Astrocyte (in vitro differentiated cells and primary cell): Measurements from ENCODE around the gene OTOP3. TPM values are rescaled to one million over a fixed set of nuclear protein-coding genes. Genes with fewer than 3 reads are reported as not detected.
A peak's percentile ranks its signal among the peaks of the same experiment; 100 is the strongest.

Experiments
- DNase-seq: peaks from one replicate; pipeline ENCODE4 v3.0.0-alpha.2; 2010; ENCODE audit warnings: low read depth
- FAIRE-seq: peaks from 2 replicates; lab custom pipeline; 2011; peaks lifted over from hg19 to GRCh38; lab: Jason Lieb, UNC
- H2AFZ ChIP-seq: 2 replicates; pipeline ENCODE4 v1.6.0; 2012; ENCODE audit warnings: low read depth, low read length, inconsistent platforms
- H3K27ac ChIP-seq: 2 replicates; pipeline ENCODE4 v1.5.1; 2011; ENCODE audit warnings: low read depth, low read length, inconsistent platforms
- H3K27me3 ChIP-seq: 2 replicates; pipeline ENCODE4 v1.6.0; 2011; ENCODE audit warnings: low read length, inconsistent platforms; ENCODE audit not compliant: insufficient read depth
- H3K36me3 ChIP-seq: 2 replicates; pipeline ENCODE4 v1.5.1; 2011; ENCODE audit warnings: low read length, inconsistent platforms; ENCODE audit not compliant: insufficient read depth
- H3K4me1 ChIP-seq: 2 replicates; pipeline ENCODE4 v1.5.1; 2011; ENCODE audit warnings: low read length, inconsistent platforms; ENCODE audit not compliant: insufficient read depth
- H3K4me2 ChIP-seq: 2 replicates; pipeline ENCODE4 v1.6.0; 2012; ENCODE audit warnings: low read length, inconsistent platforms
- H3K4me3 ChIP-seq: 2 replicates; pipeline ENCODE4 v1.5.1; 2011; ENCODE audit warnings: low read depth, mild to moderate bottlenecking, low read length, inconsistent platforms; ENCODE audit not compliant: insufficient read depth
- H3K79me2 ChIP-seq: 2 replicates; pipeline ENCODE4 v1.6.0; 2012; ENCODE audit warnings: mild to moderate bottlenecking, low read length, inconsistent platforms; ENCODE audit not compliant: insufficient read depth
- H3K9ac ChIP-seq: 2 replicates; pipeline ENCODE4 v1.6.0; 2012; ENCODE audit warnings: mild to moderate bottlenecking, low read length, inconsistent platforms
- H3K9me3 ChIP-seq: 2 replicates; pipeline ENCODE4 v1.5.1; 2012; ENCODE audit warnings: low read depth, mild to moderate bottlenecking, low read length, inconsistent platforms; ENCODE audit not compliant: insufficient read depth
- H4K20me1 ChIP-seq: 2 replicates; pipeline ENCODE4 v1.6.0; 2012; ENCODE audit warnings: low read length, inconsistent platforms; ENCODE audit not compliant: insufficient read depth
- H3K27ac Mint-ChIP-seq: one replicate; pipeline ENCODE4 v1.8.0; 2021; ENCODE audit warnings: mild to moderate bottlenecking, mixed read lengths; ENCODE audit not compliant: unreplicated experiment
- H3K27me3 Mint-ChIP-seq: one replicate; pipeline ENCODE4 v1.8.0; 2021; ENCODE audit warnings: low read depth, mixed read lengths; ENCODE audit not compliant: unreplicated experiment
- H3K36me3 Mint-ChIP-seq: one replicate; pipeline ENCODE4 v1.8.0; 2021; ENCODE audit warnings: low read depth, mixed read lengths; ENCODE audit not compliant: unreplicated experiment
- H3K4me1 Mint-ChIP-seq: one replicate; pipeline ENCODE4 v1.8.0; 2021; ENCODE audit warnings: low read depth, mixed read lengths; ENCODE audit not compliant: unreplicated experiment
- H3K4me3 Mint-ChIP-seq: one replicate; pipeline ENCODE4 v1.8.0; 2021; ENCODE audit warnings: mild to moderate bottlenecking, moderate library complexity, mixed read lengths; ENCODE audit not compliant: unreplicated experiment
- H3K9me3 Mint-ChIP-seq: one replicate; pipeline ENCODE4 v1.8.0; 2021; ENCODE audit warnings: mild to moderate bottlenecking, mixed read lengths; ENCODE audit not compliant: unreplicated experiment
- EZH2 ChIP-seq: IDR thresholded peaks from 2 replicates; pipeline ENCODE4 v1.6.1; 2012; ENCODE audit warnings: mild to moderate bottlenecking, low read length, inconsistent platforms; ENCODE audit not compliant: insufficient read depth
- total RNA-seq: library from RNA; stranded (reverse); gene quantifications from 2 replicates; pipeline ENCODE4 v1.2.1, GENCODE V29; 2021
- TF ChIP-seq, protein P1 (sequence below): IDR thresholded peaks from 2 replicates; pipeline ENCODE4 v1.5.1; 2011; ENCODE audit warnings: low read depth, mild to moderate bottlenecking, inconsistent platforms, low read length, moderate library complexity; ENCODE audit not compliant: insufficient read depth

OTOP3 gene
- total RNA-seq, 1 donor from 2014 or later = not detected

GRCh38 chr17:74918906-74919305 is 16.8 kb upstream of the OTOP3 start:
- FAIRE-seq (no peak), DNase-seq (no peak)
- Histone ChIP-seq H4K20me1 (no peaks in the 10 kb centered on the region), H3K79me2 (no peaks in the 10 kb centered on the region), H3K36me3 (no peaks in the 10 kb centered on the region), H3K9ac (no peak overlapping the region), H3K27me3 (peaks cover 20% of the 10 kb centered on the region), H3K27ac (no peak overlapping the region), H3K4me2 (no peak overlapping the region), H3K4me1 (no peaks in the 10 kb centered on the region), H3K4me3 (no peak overlapping the region), H3K9me3 (no peaks in the 10 kb centered on the region), H2AFZ (no peak overlapping the region)
- TF ChIP-seq EZH2 = no peak
- TF ChIP-seq, protein P1, sequence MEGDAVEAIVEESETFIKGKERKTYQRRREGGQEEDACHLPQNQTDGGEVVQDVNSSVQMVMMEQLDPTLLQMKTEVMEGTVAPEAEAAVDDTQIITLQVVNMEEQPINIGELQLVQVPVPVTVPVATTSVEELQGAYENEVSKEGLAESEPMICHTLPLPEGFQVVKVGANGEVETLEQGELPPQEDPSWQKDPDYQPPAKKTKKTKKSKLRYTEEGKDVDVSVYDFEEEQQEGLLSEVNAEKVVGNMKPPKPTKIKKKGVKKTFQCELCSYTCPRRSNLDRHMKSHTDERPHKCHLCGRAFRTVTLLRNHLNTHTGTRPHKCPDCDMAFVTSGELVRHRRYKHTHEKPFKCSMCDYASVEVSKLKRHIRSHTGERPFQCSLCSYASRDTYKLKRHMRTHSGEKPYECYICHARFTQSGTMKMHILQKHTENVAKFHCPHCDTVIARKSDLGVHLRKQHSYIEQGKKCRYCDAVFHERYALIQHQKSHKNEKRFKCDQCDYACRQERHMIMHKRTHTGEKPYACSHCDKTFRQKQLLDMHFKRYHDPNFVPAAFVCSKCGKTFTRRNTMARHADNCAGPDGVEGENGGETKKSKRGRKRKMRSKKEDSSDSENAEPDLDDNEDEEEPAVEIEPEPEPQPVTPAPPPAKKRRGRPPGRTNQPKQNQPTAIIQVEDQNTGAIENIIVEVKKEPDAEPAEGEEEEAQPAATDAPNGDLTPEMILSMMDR = no peak
- Mint-ChIP-seq H3K4me3 (no peak overlapping the region), H3K4me1 (no peaks in the 10 kb centered on the region), H3K27ac (peak overlapping the region; percentile 69), H3K36me3 (no peaks in the 10 kb centered on the region), H3K27me3 (peaks cover 36% of the 10 kb centered on the region), H3K9me3 (peaks cover 2% of the 10 kb centered on the region)

DNA sequence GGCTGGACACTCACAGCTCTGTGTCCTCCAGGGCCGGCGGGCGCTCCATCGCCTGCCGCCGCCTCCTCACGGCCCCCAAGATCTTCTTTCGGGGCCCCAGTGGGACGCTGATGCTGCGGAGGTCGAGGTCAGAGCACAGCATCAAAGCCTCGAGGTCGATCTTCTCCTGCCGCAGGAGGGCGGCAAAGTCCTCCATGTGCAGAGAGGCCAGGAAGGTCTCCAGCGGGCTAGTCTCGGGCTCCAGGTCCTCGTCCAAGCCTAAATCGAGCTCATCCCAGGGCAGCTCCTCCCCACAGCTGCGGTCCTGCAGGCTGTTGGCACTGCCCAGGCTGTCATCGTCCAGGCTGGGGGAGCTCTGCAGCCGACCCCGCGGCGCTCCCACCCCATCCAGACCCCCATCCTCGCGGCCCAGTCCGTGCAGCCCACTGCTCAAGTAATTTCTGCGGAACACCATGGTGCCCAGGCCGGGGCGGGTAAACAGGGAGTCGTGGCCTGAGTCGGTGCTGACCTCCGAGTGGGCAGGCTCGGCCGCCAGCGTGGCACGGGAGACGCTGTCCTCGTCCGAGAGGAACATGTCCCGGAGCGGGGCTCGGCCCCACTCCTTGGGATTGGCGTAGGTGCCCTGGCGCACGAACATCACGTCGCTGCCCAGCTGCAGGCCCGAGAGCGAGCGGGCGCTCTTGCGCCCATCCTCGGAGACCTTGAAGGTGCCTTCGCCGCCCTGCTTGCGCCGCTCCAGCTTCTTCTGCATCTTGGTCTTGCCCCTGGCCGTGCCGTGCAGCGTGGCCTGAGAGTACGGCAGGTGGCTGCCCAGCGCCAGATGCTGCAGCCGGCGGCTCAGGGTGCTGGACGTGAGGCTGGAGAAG is 16.0 kb upstream of the OTOP3 start:
- Mint-ChIP-seq H3K4me1 (no peaks in the 10 kb centered on the region), H3K27ac (no peak overlapping the region), H3K9me3 (no peaks in the 10 kb centered on the region), H3K4me3 (no peak overlapping the region), H3K36me3 (no peaks in the 10 kb centered on the region), H3K27me3 (peaks cover 38% of the 10 kb centered on the region)
- H3K36me3 ChIP-seq = no peaks in the 10 kb centered on the region
- no peaks in the 10 kb centered on the region for H3K79me2 ChIP-seq
- no peaks in the 10 kb centered on the region for H3K4me1 ChIP-seq
- FAIRE-seq (no peak), DNase-seq (no peak)
- no peaks in the 10 kb centered on the region for H3K9me3 ChIP-seq
- no peak overlapping the region for H3K4me3 ChIP-seq
- no peaks in the 10 kb centered on the region for H4K20me1 ChIP-seq
- H3K27me3 ChIP-seq = peaks cover 28% of the 10 kb centered on the region
- no peak overlapping the region for H3K9ac ChIP-seq
- no peak overlapping the region for H3K27ac ChIP-seq
- no peak overlapping the region for H3K4me2 ChIP-seq
- TF ChIP-seq EZH2 = no peak
- TF ChIP-seq, protein P1 = no peak
- no peak overlapping the region for H2AFZ ChIP-seq

DNA sequence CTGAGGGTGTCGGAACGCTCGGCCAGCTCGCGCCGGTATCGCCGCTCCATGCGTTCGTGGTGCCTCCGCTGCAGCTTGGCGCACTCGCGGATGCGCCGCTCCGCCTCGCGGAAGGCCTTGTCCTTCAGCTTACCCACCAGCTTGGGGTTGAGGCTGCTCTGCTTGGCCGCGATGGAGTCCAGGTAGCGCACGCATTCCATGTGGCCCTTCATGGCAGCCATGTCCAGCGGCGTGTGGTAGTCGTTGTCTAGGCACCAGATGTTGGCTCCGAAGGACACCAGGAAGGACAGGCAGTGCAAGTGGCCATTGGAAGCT is 15.4 kb upstream of the OTOP3 start:
- Mint-ChIP-seq H3K27me3 (peaks cover 41% of the 10 kb centered on the region), H3K4me1 (no peaks in the 10 kb centered on the region), H3K4me3 (no peak overlapping the region), H3K36me3 (no peaks in the 10 kb centered on the region), H3K27ac (no peak overlapping the region), H3K9me3 (peaks cover 1% of the 10 kb centered on the region)
- Histone ChIP-seq H3K27me3 (peaks cover 33% of the 10 kb centered on the region), H3K9me3 (no peaks in the 10 kb centered on the region), H3K36me3 (no peaks in the 10 kb centered on the region), H3K9ac (no peak overlapping the region), H3K4me2 (no peak overlapping the region), H2AFZ (no peak overlapping the region), H3K4me3 (no peak overlapping the region), H4K20me1 (no peaks in the 10 kb centered on the region), H3K4me1 (no peaks in the 10 kb centered on the region), H3K79me2 (no peaks in the 10 kb centered on the region), H3K27ac (no peak overlapping the region)
- TF ChIP-seq, protein P1 = no peak
- no peak for TF ChIP-seq EZH2
- no peak for DNase-seq
- FAIRE-seq = no peak
